Type B pancreatic cell (in vitro differentiated cells): Measurements from ENCODE around the gene GRIP1. TPM values are rescaled to one million over a fixed set of nuclear protein-coding genes. Genes with fewer than 3 reads are reported as not detected.

ENCODE experiments used
- DNase-seq: peaks from one replicate; pipeline ENCODE4 v3.0.0; 2021; ENCODE audit warnings: mixed read lengths; ENCODE audit not compliant: unreplicated experiment; ENCODE audit errors: extremely low spot score
- H3K27ac Mint-ChIP-seq: 2 replicates; pipeline ENCODE4 v1.8.0; 2021; ENCODE audit warnings: mild to moderate bottlenecking, mixed read lengths
- H3K27me3 Mint-ChIP-seq: 2 replicates; pipeline ENCODE4 v1.8.0; 2021; ENCODE audit warnings: mixed read lengths
- H3K36me3 Mint-ChIP-seq: 2 replicates; pipeline ENCODE4 v1.8.0; 2021; ENCODE audit warnings: mixed read lengths
- H3K4me1 Mint-ChIP-seq: one replicate; pipeline ENCODE4 v1.8.0; 2021; ENCODE audit warnings: mixed read lengths; ENCODE audit not compliant: unreplicated experiment
- H3K4me3 Mint-ChIP-seq: 2 replicates; pipeline ENCODE4 v1.8.0; 2021; ENCODE audit warnings: mild to moderate bottlenecking, mixed read lengths
- H3K9me3 Mint-ChIP-seq: 2 replicates; pipeline ENCODE4 v1.8.0; 2021; ENCODE audit warnings: mixed read lengths
- CTCF ChIP-seq: fragments of 200-600 bp; sonication (generic); conservative IDR thresholded peaks from 2 replicates; pipeline ENCODE4 v1.5.0; 2021; ENCODE audit warnings: antibody characterized with exemption, mild to moderate bottlenecking
- total RNA-seq: library from RNA; stranded (reverse); gene quantifications from 2 replicates; pipeline ENCODE4 v1.2.1, GENCODE V29; 2021; ENCODE audit warnings: low replicate concordance

Gene GRIP1
- total RNA-seq, 1 donor from 2014 or later, result 29.0 TPM

- Mint-ChIP-seq H3K4me1 (no peaks in the 10 kb centered on the region), H3K4me3 (no peak overlapping the region), H3K27ac (no peak overlapping the region), H3K36me3 (peaks cover 3% of the 10 kb centered on the region), H3K27me3 (no peaks in the 10 kb centered on the region), H3K9me3 (no peaks in the 10 kb centered on the region)
- DNase-seq, result no peak
- TF ChIP-seq CTCF, result no peak
Measured at GRCh38 chr12:66446276-66446675, 232.6 kb downstream of the GRIP1 start.

- Mint-ChIP-seq H3K4me1 (no peaks in the 10 kb centered on the region), H3K27me3 (no peaks in the 10 kb centered on the region), H3K9me3 (no peaks in the 10 kb centered on the region), H3K36me3 (peaks cover 3% of the 10 kb centered on the region), H3K27ac (no peak overlapping the region), H3K4me3 (no peak overlapping the region)
- no peak for TF ChIP-seq CTCF
- DNase-seq, result no peak
Measured at GRCh38 chr12:66441905-66442559, 236.8 kb downstream of the GRIP1 start.

- no peak for DNase-seq
- H3K9me3 Mint-ChIP-seq, result no peaks in the 10 kb centered on the region
- no peak for TF ChIP-seq CTCF
- no peaks in the 10 kb centered on the region for H3K27me3 Mint-ChIP-seq
- no peak overlapping the region for H3K4me3 Mint-ChIP-seq
- peaks cover 4% of the 10 kb centered on the region for H3K4me1 Mint-ChIP-seq
- H3K27ac Mint-ChIP-seq, result no peak overlapping the region
- H3K36me3 Mint-ChIP-seq, result no peaks in the 10 kb centered on the region
Measured at GRCh38 chr12:66438601-66439000, 240.3 kb downstream of the GRIP1 start.

- no peaks in the 10 kb centered on the region for H3K4me1 Mint-ChIP-seq
- no peaks in the 10 kb centered on the region for H3K27me3 Mint-ChIP-seq
- DNase-seq, result no peak
- no peak overlapping the region for H3K27ac Mint-ChIP-seq
- no peak for TF ChIP-seq CTCF
- no peaks in the 10 kb centered on the region for H3K36me3 Mint-ChIP-seq
- no peaks in the 10 kb centered on the region for H3K9me3 Mint-ChIP-seq
- H3K4me3 Mint-ChIP-seq, result no peak overlapping the region
Measured at GRCh38 chr12:66430106-66430505, 248.8 kb downstream of the GRIP1 start.

- Mint-ChIP-seq H3K36me3 (no peaks in the 10 kb centered on the region), H3K27me3 (no peaks in the 10 kb centered on the region), H3K4me3 (no peak overlapping the region), H3K9me3 (peaks cover 7% of the 10 kb centered on the region), H3K27ac (no peak overlapping the region), H3K4me1 (no peaks in the 10 kb centered on the region)
- TF ChIP-seq CTCF, result no peak
- no peak for DNase-seq
Measured at GRCh38 chr12:66428870-66429269, 250.0 kb downstream of the GRIP1 start.

- no peak for DNase-seq
- TF ChIP-seq CTCF, result no peak
- Mint-ChIP-seq H3K27me3 (no peaks in the 10 kb centered on the region), H3K4me3 (no peak overlapping the region), H3K36me3 (no peaks in the 10 kb centered on the region), H3K4me1 (no peaks in the 10 kb centered on the region), H3K27ac (no peak overlapping the region), H3K9me3 (peaks cover 7% of the 10 kb centered on the region)
Measured at GRCh38 chr12:66428261-66428660, 250.6 kb downstream of the GRIP1 start.
